OCI-LY1 (cell line): Measurements from ENCODE around the gene LIMS2.

Experiments used
- H2AFZ ChIP-seq: fragments of 200-600 bp; sonication (generic), shearing (Covaris generic); 2 replicates; pipeline ENCODE4 v1.6.0; 2014; ENCODE audit warnings: antibody characterized with exemption, mild to moderate bottlenecking, low read length
- H3F3A ChIP-seq: fragments of 200-600 bp; sonication (generic), shearing (Covaris generic); 2 replicates; pipeline ENCODE4 v1.6.0; 2014; ENCODE audit warnings: mild to moderate bottlenecking, antibody characterized with exemption, low read length, moderate library complexity; ENCODE audit not compliant: insufficient read depth
- H3K27ac ChIP-seq: fragments of 200-600 bp; sonication (generic); 2 replicates; pipeline ENCODE4 v1.5.1; 2014; ENCODE audit warnings: low read length, mixed run types, mild to moderate bottlenecking, low read depth; ENCODE audit not compliant: poor library complexity, severe bottlenecking
- H3K27me3 ChIP-seq: fragments of 200-600 bp; sonication (generic); 2 replicates; pipeline ENCODE4 v1.6.0; 2014; ENCODE audit warnings: antibody characterized with exemption, mild to moderate bottlenecking, low read length, moderate library complexity; ENCODE audit not compliant: insufficient read depth
- H3K36me3 ChIP-seq: fragments of 200-600 bp; sonication (generic); 2 replicates; pipeline ENCODE4 v1.6.1; 2014; ENCODE audit warnings: mild to moderate bottlenecking, antibody characterized with exemption, low read length, moderate library complexity, mixed read lengths; ENCODE audit not compliant: insufficient read depth
- H3K4me1 ChIP-seq: fragments of 200-600 bp; sonication (generic); 2 replicates; pipeline ENCODE4 v1.5.1; 2014; ENCODE audit warnings: mild to moderate bottlenecking, low read length, moderate library complexity; ENCODE audit not compliant: insufficient read depth, severe bottlenecking
- H3K4me2 ChIP-seq: fragments of 200-600 bp; sonication (generic), shearing (Covaris generic); 2 replicates; pipeline ENCODE4 v1.6.1; 2014; ENCODE audit warnings: low read length
- H3K4me3 ChIP-seq: fragments of 200-600 bp; sonication (generic); 2 replicates; pipeline ENCODE4 v1.5.1; 2014; ENCODE audit warnings: low read length, low read depth, mild to moderate bottlenecking, mixed read lengths; ENCODE audit not compliant: poor library complexity, severe bottlenecking
- H3K79me2 ChIP-seq: fragments of 200-600 bp; shearing (Covaris generic); 2 replicates; pipeline ENCODE4 v1.6.1; 2016; ENCODE audit warnings: mixed run types, low read length, mixed read lengths; ENCODE audit not compliant: insufficient read depth
- H3K9ac ChIP-seq: fragments of 200-600 bp; sonication (generic), shearing (Covaris generic); 2 replicates; pipeline ENCODE4 v1.6.1; 2014; ENCODE audit warnings: mild to moderate bottlenecking, low read length, mixed read lengths
- H3K9me2 ChIP-seq: fragments of 200-600 bp; sonication (generic), shearing (Covaris generic); 2 replicates; pipeline ENCODE4 v1.6.1; 2014; ENCODE audit warnings: low read depth, mild to moderate bottlenecking, low read length, mixed read lengths
- H3K9me3 ChIP-seq: fragments of 200-600 bp; shearing (Covaris generic); 2 replicates; pipeline ENCODE4 v1.6.1; 2014; ENCODE audit warnings: low read length, mixed read lengths
- H4K20me1 ChIP-seq: fragments of 200-600 bp; sonication (generic), shearing (Covaris generic); 2 replicates; pipeline ENCODE4 v1.6.0; 2016; ENCODE audit warnings: mild to moderate bottlenecking, low read length; ENCODE audit not compliant: insufficient read depth
- EZH2 ChIP-seq: fragments of 200-600 bp; sonication (generic), shearing (Covaris generic); IDR thresholded peaks from 2 replicates; pipeline ENCODE4 v1.8.0; 2017; ENCODE audit warnings: borderline replicate concordance, mixed run types, mild to moderate bottlenecking, antibody characterized with exemption, low read length, moderate library complexity, mixed read lengths
- TF ChIP-seq, protein P1 (sequence below): fragments of 200-600 bp; sonication (generic), shearing (Covaris generic); IDR thresholded peaks from 2 replicates; pipeline ENCODE4 v1.5.1; 2017; ENCODE audit warnings: mild to moderate bottlenecking, antibody characterized with exemption, low read length, moderate library complexity, mixed read lengths

LIMS2 gene

DNA sequence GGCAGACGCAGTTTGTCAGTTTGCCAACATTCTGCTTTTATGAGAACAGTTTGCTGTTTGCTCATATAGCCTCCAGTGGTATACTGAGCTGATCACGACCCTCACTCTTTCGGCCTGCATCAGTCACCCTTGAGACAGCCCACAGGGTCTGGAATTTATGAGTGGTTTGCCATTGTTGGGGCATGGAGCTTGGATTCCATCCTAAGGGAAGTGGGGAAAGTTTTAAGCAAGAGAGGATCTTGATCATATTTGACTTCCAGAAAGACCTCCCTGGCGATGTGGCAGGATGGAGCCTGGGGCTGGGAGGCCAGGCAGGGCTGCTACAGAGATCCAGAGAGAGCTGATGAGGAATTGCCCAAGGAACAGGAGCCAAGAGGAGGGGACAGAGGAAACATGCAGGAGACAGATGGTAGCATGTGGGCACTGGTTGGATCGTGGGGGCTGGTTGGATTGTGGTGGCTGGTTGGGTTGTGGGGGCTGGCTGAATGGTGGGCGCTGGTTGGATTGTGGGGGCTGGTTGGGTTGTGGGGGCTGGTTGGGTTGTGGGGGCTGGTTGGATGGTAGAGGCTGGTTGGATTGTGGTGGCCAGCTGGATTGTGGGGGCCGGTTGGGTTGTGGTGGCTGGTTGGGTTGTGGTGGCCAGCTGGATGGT is 56.7 kb downstream of the LIMS2 start:
- no peak overlapping the region for H3K9ac ChIP-seq
- H3K27me3 ChIP-seq = peaks cover 10% of the 10 kb centered on the region; the same call in 1 of the 2 replicates
- no peaks in the 10 kb centered on the region for H3K4me1 ChIP-seq
- no peak overlapping the region for H3K4me3 ChIP-seq
- no peaks in the 10 kb centered on the region for H3F3A ChIP-seq
- no peaks in the 10 kb centered on the region for H3K79me2 ChIP-seq
- H2AFZ ChIP-seq = no peak overlapping the region
- H3K9me3 ChIP-seq = no peaks in the 10 kb centered on the region
- no peak overlapping the region for H3K4me2 ChIP-seq
- no peak overlapping the region for H3K27ac ChIP-seq
- no peaks in the 10 kb centered on the region for H4K20me1 ChIP-seq
- H3K36me3 ChIP-seq = no peaks in the 10 kb centered on the region
- TF ChIP-seq, protein P1, sequence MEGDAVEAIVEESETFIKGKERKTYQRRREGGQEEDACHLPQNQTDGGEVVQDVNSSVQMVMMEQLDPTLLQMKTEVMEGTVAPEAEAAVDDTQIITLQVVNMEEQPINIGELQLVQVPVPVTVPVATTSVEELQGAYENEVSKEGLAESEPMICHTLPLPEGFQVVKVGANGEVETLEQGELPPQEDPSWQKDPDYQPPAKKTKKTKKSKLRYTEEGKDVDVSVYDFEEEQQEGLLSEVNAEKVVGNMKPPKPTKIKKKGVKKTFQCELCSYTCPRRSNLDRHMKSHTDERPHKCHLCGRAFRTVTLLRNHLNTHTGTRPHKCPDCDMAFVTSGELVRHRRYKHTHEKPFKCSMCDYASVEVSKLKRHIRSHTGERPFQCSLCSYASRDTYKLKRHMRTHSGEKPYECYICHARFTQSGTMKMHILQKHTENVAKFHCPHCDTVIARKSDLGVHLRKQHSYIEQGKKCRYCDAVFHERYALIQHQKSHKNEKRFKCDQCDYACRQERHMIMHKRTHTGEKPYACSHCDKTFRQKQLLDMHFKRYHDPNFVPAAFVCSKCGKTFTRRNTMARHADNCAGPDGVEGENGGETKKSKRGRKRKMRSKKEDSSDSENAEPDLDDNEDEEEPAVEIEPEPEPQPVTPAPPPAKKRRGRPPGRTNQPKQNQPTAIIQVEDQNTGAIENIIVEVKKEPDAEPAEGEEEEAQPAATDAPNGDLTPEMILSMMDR = no peak
- TF ChIP-seq EZH2 = no peak
- H3K9me2 ChIP-seq = no peaks in the 10 kb centered on the region

DNA sequence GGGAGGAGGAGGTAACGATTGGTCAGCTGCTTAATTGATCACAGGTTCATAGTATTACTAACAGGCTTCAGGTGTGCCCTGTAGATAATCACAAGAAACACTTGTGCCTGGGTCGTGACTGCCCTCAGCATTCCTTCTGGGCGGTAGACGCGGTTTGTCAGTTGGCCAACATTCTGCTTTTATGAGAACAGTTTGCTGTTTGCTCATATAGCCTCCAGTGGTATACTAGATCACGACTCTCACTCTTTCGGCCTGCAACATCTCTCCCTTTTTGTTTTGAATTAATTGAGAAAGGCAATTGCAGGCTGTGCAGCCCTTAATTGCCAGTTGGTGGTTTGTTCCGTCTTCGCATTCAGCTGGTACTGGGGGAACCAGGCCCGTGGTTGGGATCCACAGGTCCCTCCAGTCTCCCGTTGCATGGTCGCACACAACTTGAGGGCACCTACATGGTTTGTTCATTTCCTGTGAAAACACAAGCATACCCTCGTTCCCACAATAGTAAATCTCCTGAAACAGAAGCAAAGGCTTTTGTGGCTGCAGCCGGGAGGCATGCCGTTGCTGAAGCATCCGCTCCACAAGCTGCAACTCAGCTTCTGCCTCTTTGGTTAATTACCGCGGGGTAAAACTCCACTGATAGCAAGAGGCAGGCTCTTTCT is 59.7 kb downstream of the LIMS2 start:
- Histone ChIP-seq H3K36me3 (no peaks in the 10 kb centered on the region; the same call in 1 of the 2 replicates), H2AFZ (no peak overlapping the region), H4K20me1 (no peaks in the 10 kb centered on the region), H3K4me3 (no peak overlapping the region), H3K4me1 (no peaks in the 10 kb centered on the region), H3K27me3 (peaks cover 14% of the 10 kb centered on the region; the same call in 1 of the 2 replicates), H3K9me3 (peaks cover 4% of the 10 kb centered on the region; the same call in 1 of the 2 replicates), H3K9ac (no peak overlapping the region), H3K9me2 (no peaks in the 10 kb centered on the region), H3K4me2 (no peak overlapping the region), H3F3A (no peaks in the 10 kb centered on the region), H3K27ac (no peak overlapping the region), H3K79me2 (no peaks in the 10 kb centered on the region)
- TF ChIP-seq, protein P1 = no peak
- TF ChIP-seq EZH2 = no peak

DNA sequence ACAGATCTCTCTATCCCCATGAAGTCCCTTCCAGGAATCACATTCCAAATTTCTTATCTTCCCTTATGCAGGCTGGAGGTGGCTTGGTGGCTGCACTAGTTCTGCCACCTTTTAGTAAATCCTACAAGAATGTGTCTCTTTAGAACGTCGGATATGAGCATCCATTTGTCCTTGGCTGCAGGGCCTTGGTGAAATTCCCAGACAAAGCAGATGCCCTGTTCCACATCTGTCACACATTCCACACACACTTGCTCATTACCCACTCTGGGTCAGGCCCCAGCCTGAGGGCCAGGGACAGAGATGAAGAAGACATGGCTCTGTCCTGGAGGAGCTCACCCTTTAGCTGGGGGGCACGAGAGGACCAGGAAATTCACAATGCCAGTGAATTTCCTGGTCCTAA is 60.6 kb downstream of the LIMS2 start:
- Histone ChIP-seq H3K9me2 (no peaks in the 10 kb centered on the region), H2AFZ (no peak overlapping the region), H3K9ac (no peak overlapping the region), H4K20me1 (no peaks in the 10 kb centered on the region), H3F3A (no peaks in the 10 kb centered on the region), H3K4me3 (no peak overlapping the region), H3K4me2 (no peak overlapping the region), H3K79me2 (no peaks in the 10 kb centered on the region), H3K27me3 (peaks cover 11% of the 10 kb centered on the region; the same call in 1 of the 2 replicates), H3K36me3 (no peaks in the 10 kb centered on the region; the same call in 1 of the 2 replicates), H3K4me1 (no peaks in the 10 kb centered on the region), H3K27ac (no peak overlapping the region), H3K9me3 (peaks cover 4% of the 10 kb centered on the region; the same call in 1 of the 2 replicates)
- TF ChIP-seq, protein P1 = no peak
- no peak for TF ChIP-seq EZH2
